HG03521 (cell line): ENCODE results near the gene ALKBH1.

Experiments used
- ATAC-seq: cut with Tn5 transposase; IDR thresholded peaks from one replicate; pipeline ENCODE4 v1.9.1; 2021; ENCODE audit warnings: mild to moderate bottlenecking, moderate library complexity; ENCODE audit not compliant: unreplicated experiment

The ALKBH1 gene

GRCh38 chr14:77625360-77625759, 82.5 kb downstream of the ALKBH1 start:
- no peak for ATAC-seq

- ATAC-seq: no peak
These were observed 84.6 kb downstream of the ALKBH1 start for GRCh38 chr14:77623201-77623600.
